ENCODE measurements around the gene NCKAP1.

- TF ChIP-seq, protein P1, sequence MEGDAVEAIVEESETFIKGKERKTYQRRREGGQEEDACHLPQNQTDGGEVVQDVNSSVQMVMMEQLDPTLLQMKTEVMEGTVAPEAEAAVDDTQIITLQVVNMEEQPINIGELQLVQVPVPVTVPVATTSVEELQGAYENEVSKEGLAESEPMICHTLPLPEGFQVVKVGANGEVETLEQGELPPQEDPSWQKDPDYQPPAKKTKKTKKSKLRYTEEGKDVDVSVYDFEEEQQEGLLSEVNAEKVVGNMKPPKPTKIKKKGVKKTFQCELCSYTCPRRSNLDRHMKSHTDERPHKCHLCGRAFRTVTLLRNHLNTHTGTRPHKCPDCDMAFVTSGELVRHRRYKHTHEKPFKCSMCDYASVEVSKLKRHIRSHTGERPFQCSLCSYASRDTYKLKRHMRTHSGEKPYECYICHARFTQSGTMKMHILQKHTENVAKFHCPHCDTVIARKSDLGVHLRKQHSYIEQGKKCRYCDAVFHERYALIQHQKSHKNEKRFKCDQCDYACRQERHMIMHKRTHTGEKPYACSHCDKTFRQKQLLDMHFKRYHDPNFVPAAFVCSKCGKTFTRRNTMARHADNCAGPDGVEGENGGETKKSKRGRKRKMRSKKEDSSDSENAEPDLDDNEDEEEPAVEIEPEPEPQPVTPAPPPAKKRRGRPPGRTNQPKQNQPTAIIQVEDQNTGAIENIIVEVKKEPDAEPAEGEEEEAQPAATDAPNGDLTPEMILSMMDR (IDR thresholded peaks at IDR 0.05) = no peak
- TF ChIP-seq POLR2AphosphoS5 (IDR thresholded peaks at IDR 0.05) = no peak
- peak in 1 of 2 donors; percentile 5 for TF ChIP-seq POLR2A (IDR thresholded peaks at IDR 0.05)
- TF ChIP-seq EP300 (IDR thresholded peaks at IDR 0.05) = no peak
Observed at GRCh38 chr2:183078464-183079138, 40.3 kb upstream of the NCKAP1 start, which contains the start of gene DUSP19.

Data from suprapubic skin (tissue), 4 donors.